ENCODE data around the gene ZBTB25.

ZBTB25 gene

DNA sequence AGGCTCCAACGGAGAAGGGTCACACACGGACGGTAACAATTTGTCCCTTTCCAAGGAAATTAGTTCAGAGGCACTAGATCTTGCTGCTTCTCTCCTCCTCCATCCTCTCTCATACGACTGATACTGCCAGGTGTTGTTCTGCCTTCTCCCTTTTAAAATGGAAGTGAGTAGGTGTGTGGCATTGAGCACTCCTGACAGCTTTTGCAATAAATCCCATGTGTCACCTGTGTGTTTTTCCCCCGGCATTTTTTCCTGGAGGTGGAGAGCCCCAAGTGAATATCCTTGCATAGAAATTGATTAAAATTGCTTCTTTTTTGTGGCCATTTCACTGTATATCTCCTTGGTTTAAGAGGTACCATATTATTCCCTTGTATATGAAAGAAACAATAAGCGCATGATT is 64.5 kb downstream of the ZBTB25 start:
- DNase-seq (ENCODE audit: low read depth), result no peak

DNA sequence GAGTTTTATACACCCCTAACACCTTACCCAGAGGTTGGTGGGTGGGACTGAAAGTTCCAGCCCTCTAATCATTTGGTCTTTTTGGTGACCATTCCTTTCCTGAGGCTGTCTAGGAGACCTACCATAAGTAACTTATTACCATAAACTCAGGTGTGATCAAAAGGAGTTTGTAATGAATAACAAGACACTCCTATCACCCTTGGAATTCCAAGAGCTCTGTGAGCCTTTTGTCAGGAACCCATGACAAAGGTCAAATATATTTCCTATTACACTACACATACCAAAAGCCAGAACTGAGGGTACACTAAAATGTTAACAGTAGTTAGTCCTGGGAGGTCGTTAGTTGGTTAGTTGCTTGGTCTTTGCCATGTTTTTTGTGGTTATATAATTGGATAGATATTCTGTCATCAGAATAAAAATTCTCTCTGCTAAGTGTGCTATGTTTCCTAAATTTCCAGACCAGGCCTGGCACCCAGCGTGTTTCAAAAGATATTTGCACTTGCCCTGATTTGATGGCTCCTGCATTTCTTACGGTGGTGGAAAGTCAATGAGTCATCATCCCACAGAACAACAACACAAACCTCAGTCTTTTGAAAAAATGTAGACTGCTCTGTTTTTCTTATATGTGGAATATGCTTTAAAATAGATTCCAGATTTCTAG is 65.3 kb downstream of the ZBTB25 start:
- DNase-seq (ENCODE audit: low read depth), result no peak

DNA sequence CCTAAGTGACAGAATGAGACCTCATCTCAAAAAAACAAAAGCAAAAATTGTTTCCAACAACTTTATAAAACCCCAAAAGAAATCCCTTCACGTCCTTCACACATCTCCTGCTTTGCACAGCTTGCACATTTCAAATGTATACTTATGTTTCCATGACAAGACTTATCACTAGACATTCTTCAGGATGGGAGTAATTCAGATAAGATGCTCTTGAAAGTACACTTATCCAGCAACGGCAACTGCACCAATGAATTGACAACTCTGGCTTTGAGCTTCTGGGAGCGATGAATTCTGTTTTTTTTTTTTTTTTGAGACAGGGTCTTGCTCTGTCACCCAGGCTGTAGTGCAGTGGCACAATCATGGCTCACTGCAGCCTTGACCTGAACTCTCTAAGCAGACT is 69.1 kb downstream of the ZBTB25 start:
- DNase-seq (ENCODE audit: low read depth), result no peak

DNA sequence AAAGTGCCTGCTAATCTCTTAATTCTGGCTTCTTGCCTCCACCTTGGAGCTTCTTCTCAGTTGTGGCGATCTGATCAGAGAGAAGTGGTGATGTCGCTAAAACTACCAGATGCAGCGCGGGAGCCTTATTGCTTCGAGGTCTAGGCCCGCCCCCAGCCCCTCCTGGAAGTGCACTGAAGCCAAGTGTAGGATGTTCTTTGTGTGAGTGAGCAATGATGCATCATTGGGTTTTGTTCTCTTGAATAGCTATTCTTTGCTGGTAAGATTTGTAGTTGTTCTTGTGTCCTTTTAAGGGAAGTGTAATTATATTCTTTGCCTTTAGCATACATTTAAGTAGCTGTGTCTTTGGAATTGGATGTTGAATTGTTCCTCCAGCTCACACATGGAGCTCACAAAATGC is 79.7 kb downstream of the ZBTB25 start:
- DNase-seq (ENCODE audit: low read depth), result no peak

DNA sequence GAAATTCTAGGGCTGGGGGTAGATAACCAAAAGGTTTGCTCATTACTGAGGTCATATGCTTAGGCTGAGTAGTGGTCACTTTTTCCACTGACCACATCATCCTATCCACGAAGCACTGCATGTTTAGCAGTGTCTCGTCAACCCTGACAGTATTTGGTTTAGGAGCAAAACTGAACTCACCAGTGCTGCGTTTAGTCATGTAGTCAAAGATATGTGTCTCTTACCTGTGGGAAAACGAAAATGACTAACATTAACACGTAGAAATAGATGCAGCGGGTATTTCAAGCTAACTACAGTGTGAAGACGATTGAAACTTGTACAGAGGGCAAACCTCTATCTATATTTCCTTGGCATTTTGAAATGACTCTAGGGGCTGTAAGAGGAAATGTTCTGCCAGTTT is 80.9 kb downstream of the ZBTB25 start:
- DNase-seq (ENCODE audit: low read depth), result no peak

DNA sequence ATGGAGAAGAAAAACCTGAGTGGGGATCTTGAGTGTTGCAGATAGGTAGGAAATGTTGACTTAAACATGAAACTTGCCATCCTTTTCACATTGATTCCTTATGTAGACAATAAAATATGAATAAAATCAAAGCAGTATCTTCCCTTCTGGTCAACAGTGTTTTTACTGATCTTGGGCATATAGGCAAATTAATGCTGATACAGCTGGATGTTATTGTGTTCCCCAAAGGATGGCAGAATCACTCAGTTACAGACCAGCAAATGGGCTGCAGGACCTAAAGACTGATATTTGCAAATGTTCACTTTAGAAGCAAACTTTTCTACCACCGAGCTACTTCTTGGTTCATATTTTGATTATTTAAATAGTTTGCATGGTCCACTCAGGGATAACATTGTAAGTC is 81.6 kb downstream of the ZBTB25 start:
- no peak for DNase-seq (ENCODE audit: low read depth)

DNA sequence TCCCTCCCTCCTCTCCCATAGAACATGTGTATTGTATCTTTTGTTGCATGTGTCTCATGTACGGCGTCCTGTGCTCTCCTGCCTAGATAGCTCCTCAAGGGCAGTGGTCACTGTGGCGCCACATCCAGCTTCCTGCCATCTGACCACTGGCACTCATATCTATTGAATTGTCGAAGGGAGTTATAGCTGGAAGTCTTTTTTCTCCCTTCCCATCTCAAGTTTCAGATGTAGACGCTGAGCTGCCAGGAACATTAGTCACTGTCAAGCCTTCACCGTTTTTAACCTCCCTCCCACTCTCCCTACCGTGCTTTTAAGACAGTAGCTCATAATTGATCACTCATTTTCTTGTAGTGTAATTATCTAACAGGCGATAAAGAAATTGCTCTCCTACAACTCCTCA is 82.5 kb downstream of the ZBTB25 start:
- DNase-seq (ENCODE audit: low read depth), result no peak

DNA sequence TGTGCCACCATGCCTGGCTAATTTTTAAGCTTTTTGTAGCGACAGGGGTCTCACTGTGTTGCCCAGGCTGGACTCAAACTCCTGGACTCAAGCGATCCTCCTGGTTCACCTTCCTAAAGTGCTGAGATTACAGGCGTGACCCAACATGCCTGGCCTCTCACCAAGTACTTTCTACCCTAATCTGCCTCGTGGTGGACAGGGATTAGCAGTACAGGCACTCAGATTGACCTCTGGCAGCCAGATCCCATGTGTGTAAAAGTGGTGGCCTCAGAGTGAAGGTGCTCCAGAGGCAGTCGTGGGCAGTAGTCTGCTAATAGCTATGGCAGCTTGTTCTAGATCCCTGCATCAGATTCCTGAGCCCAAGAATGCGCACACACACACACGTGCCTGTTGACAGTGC is 84.6 kb downstream of the ZBTB25 start:
- DNase-seq (ENCODE audit: low read depth), result no peak

DNA sequence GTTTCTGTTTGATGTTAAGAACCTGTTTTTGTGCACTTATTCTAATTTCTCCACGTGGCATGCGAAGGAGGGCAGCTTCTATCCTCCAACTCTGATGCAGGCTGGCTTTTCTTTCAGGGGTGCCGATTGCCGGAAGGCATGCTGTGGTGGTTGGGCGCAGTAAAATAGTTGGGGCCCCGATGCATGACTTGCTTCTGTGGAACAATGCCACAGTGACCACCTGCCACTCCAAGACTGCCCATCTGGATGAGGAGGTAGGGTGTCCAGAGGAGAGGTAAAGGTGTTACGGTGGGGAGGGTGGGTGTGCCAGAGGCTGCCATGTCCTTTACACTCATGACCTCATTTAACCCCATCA is 85.9 kb downstream of the ZBTB25 start:
- no peak for DNase-seq (ENCODE audit: low read depth)

DNA sequence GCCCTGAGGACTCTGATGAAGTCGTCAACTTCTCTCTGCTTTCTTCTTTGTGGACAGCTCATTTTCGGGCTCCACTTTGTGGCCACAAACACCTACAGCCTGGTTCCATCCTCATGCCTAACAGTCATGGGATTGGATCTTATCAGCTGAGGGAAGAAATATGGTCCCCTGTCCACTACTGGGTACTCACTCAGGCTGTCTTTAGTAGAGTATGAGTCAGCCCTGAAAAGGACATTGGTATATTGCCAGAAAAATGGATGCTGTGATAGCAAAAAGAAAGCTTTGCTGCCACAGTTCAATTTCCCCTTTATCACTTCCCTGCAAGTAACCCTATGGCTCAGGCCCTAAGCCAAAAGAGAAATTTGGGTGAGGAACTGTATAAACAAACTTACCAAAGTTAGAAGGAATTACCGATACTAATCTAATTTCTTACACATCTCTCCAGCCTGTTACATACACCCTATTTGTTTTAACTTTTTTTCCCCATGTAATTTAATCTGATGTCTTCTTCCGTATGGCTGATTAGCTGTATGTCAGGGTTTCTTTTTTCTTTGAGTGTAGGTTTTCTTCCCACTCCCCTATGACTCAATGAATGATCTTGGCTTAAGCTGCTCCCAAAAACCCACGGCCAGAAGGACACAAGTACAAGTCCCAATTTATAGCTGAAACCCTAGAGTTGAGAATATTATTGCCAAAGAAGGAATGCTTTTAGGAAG is 86.4 kb downstream of the ZBTB25 start:
- no peak for DNase-seq (ENCODE audit: low read depth)

DNA sequence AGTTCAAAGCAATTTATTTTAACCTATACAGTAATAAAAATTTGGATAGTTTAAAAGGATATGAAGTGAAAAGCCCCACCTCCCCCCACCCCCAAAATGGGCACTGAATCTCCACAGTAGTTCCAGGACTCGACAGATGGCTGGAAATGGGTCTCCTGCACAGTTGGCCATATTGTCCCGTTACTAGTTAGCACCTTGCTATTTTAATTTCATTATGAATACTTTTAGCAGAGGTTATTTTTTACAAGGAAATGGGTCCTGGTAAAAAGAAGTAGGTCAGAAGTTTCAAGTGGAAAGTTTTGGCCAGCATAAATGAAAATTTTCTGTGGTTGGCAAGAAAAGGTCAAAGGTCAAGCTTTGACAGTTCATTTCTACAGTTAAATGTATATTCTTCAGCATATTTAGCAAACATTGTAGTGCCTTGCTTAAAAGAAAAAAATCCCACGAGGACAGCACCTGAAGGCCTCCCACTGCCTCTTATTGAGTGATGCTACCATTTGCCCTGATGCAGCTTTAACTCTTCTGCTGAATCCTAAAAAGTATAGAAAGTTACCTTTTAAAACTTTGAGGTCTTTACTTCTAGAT is 87.2 kb downstream of the ZBTB25 start:
- DNase-seq (ENCODE audit: low read depth), result no peak

DNA sequence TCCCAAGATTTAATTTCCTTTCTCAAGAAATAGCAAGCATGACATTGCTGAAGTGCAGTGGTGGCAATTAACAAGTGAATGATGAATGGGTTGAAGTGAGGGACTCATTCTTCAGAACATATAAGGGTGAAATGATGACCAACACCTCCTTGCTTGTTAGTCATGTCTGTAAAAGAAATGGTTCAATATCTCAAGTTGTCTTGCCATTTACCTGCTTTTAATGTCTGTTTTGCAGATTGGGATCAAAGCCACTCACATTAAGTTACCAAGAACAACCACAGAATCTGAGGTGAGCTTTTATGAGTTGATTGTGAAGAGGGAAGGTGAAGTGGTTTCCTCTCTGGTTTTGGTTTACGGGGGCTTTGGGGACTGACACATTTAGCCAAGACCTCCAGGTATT is 91.4 kb downstream of the ZBTB25 start:
- no peak for DNase-seq (ENCODE audit: low read depth)

DNA sequence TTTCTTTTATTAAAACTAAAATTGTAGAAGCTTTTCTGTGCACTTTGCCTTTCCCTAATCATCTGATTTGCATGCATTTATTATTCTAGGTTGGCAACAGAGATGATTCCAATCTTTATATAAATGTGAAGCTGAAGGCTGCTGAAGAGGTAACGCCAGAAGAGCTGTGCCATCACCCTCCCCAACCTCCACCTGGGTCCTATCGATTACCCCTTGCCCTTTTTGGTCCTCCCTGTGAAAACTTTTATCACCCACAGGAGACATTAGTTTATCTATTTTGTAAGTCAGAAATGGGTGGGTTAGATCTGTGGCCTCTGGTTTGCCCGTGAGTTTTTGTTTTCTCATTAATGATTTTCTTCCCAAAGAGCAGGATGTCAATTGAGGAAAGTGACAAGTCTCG is 92.6 kb downstream of the ZBTB25 start:
- DNase-seq (ENCODE audit: low read depth), result no peak

DNA sequence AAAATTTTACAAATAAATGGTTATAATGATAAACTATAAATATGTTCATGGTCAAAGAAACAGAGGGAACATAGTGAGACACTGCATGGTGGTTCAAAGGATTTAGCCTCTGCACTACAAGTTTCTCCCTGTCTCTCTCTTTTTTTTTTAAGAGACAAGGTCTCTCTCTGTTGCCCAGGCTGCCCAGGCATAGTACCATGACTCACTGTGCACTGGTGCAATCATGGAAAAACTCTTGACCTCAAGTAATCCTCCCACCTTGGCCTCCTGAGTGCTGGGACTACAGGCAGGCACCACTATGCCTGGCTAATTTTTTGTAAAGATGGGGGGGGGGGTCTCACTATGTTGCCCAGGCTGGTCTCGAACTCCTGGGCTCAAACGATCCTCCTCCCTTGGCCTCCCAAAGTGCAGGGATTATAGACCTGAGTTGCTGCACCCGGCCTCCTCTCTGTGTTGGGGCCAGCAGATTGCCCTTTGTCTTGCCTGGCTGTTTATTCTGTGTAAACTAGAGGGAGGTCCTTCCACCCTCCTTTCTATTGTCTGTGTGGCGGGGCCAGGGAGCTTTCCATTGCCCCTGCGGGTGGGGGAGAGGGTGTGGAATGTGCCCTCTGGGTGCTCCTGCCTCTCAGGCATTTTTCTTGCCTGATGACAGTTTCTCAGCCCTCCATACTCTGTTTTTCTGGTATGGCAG is 93.4 kb downstream of the ZBTB25 start:
- DNase-seq (ENCODE audit: low read depth), result no peak

DNA sequence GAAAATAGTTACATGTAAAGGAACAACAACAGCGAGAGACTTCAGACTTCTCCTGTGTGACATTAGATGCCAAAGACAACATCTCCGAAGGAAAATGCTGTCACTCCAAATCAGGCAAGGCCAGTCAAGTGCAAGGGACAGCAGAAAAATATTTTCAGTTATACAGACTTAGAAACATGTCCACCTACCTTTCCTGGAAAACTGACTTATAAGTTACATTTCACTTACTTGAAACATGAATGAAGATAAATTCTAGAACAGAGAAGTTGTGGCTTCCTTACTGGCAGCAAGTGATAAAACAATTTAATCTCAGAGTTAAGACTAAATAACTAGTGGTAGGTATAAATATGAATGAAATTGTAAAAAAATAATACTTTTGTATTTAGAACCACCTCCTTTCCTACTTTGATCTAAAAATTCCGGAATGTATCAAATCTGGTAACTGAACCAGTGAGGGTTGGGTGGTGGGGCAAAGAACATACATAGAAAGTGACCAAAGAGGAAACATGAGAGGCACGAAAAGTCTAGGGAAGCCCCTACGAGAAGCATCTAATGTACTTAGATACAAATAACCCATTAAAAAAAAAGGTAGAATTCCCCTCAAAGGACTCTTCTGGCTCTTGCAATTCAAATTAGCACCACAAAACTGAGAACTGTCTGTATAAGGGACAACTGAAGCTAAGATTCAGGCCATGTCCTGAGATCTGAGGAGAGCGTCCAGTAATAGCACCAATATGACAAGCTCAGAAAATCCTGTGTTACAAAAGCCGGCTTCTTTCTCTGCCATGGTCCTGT is 94.3 kb downstream of the ZBTB25 start:
- DNase-seq (ENCODE audit: low read depth), result no peak

DNA sequence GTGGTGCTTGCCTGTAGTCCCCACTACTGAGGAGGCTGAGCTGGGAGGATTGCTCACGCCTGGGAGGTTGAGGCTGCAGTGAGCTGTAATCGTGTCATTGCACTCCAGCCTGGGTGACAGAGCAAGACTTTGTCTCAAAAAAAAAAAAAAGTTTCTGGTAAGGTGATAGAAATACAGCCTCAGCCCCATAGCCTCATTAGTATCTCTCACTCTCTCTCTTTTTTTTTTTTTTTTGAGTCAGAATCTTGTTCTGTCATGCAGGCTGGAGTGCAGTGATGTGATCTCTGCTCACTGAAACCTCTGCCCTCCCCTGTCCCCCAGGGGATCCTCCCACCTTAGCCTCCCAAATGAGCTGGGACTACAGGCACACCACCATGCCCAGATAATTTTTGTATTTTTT is 96.3 kb downstream of the ZBTB25 start:
- DNase-seq (ENCODE audit: low read depth), result no peak

DNA sequence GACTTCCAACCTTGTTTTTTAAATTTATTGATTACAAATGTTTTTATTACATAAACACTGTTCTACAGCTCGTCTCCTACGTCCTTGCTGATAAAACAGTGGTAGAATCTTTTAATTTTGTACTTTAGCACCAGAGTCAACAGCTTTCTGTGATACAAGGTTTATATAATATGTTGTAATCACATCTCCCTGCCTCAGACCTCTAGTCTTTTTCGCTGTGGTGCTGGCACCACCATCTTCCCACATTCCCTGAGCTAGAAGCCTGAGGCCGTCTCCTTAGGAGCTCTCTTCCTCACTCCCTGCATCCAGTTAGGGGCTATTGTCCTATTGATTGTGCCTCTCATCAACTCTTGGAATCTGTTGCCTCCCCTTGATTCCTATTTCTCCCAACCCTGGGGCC is 98.3 kb downstream of the ZBTB25 start:
- DNase-seq (ENCODE audit: low read depth), result no peak

DNA sequence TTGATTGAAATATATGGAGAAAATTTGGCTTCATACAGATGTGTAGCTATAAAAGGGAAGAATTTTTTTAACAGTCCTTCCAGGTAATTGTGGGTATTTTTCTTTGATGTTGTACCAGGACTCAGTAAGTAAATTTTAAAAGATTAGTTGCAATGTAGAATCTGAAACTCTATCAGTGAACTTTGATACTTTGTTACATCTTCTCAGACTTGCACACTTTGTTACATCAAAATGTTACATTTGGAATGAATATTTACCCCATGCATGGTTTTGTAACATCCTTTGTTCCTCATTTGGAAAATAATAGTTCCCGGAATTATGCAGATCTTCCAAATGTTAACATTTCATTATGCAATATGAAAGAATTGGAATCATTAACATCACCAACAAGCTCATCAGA is 101.7 kb downstream of the ZBTB25 start:
- DNase-seq (ENCODE audit: low read depth), result no peak

DNA sequence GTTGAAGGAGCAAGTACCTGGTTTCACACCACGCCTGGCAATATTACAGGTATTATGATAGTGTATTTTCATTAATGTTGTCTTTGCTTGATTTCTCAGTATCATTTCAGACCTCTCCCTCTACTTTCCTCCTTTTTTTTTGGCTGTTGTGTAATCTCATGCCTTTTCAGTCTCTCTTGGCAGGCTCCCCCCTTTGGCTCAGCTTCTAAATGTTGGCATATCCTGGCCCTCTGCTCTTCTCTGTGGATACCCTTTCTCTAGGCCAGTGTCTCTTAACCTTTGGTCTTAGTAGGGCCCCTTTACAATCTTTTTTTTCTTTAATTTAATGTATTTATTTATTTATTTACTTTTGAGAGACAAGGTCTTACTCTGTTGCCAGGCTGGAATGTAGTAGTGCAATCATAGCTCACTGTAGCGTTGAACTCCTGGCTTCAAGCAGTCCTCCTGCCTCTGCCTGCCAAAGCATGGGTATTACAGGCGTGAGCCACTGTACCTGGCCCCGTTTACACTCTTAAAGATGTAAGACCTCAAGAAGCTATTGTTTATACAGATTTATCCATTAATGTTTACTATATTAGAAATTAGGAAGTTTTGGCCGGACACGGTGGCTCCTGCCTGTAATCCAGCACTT is 102.7 kb downstream of the ZBTB25 start:
- no peak for DNase-seq (ENCODE audit: low read depth)
